ENCODE results near the gene RAB22A. TPM values are rescaled to one million over a fixed set of nuclear protein-coding genes. Genes with fewer than 3 reads are reported as not detected.

Gene RAB22A, protein sequence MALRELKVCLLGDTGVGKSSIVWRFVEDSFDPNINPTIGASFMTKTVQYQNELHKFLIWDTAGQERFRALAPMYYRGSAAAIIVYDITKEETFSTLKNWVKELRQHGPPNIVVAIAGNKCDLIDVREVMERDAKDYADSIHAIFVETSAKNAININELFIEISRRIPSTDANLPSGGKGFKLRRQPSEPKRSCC
- 11.2 and 20.8 TPM in 2 replicates for total RNA-seq

DNA sequence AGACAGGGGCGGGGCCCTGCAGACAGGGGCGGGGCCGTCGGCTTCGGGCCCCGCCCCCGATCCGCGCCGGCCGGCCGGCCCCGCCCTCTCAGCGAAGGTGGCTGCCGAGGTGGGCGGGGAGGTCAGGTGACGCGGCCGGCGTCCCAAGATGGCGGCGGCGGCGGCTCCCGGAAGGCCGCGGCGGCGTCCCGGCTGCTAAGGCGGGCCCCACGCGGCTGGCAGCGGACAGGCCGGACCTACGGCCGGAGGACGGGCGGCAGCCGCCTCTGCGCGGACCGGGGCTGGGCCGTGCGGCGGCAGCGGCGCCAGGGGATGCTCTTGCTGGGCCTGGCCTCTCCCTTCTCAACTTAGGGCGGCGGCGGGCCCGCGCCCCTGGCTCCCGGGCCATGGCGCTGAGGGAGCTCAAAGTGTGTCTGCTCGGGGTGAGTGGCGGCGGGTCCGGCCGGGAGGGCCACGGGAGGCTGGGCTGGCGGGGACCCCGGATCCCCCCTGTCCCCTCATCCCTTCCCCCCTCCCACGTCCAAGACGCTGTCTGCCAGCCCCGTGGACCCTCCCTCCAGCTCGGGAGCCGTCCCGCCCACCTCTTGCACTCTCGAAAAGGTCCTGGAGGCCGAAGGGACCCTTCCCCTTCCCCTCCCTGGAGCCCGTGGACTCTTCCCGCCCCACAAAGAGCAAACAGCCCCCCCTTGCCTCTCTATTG lies at the start of gene RAB22A:
RAB22A (plus strand) TSS at position 125 of the 700 bp plus-strand sequence; CDS start at position 387, 262 bp downstream.

GRCh38 chr20:58388882-58389323 lies 79.4 kb downstream of the RAB22A start, which contains the start of gene VAPB:
Gene VAPB (plus strand): TSS chr20:58389229. CDS start chr20:58389460, 231 bp downstream.

Other genes with a start within 250 kb of the RAB22A start
- not detected in 2 replicates for gene ANKRD60, start 81.1 kb upstream of the RAB22A start, total RNA-seq
- gene VAPB, start 79.5 kb downstream of the RAB22A start, total RNA-seq, result 10.3 and 14.9 TPM in 2 replicates
- 3.5 and 30.2 TPM in 2 replicates for gene APCDD1L, start 205.7 kb downstream of the RAB22A start, total RNA-seq